A673 (cell line): ENCODE data around the gene TTYH3.

Source experiments
- EZH2 ChIP-seq: fragments of 200-600 bp; sonication (generic); IDR thresholded peaks from 2 replicates; pipeline ENCODE4 v1.6.1; 2017; ENCODE audit warnings: borderline replicate concordance, low read depth, mild to moderate bottlenecking, mixed read lengths, antibody characterized with exemption, low read length; ENCODE audit not compliant: poor library complexity, severe bottlenecking
- TF ChIP-seq, protein P1 (sequence below): fragments of 300-800, 200-600 bp; sonication (generic); conservative IDR thresholded peaks from 2 replicates; pipeline ENCODE4 v1.5.1; 2017; ENCODE audit warnings: low read depth, mild to moderate bottlenecking, antibody characterized with exemption, low read length, moderate library complexity, mixed read lengths

DNA sequence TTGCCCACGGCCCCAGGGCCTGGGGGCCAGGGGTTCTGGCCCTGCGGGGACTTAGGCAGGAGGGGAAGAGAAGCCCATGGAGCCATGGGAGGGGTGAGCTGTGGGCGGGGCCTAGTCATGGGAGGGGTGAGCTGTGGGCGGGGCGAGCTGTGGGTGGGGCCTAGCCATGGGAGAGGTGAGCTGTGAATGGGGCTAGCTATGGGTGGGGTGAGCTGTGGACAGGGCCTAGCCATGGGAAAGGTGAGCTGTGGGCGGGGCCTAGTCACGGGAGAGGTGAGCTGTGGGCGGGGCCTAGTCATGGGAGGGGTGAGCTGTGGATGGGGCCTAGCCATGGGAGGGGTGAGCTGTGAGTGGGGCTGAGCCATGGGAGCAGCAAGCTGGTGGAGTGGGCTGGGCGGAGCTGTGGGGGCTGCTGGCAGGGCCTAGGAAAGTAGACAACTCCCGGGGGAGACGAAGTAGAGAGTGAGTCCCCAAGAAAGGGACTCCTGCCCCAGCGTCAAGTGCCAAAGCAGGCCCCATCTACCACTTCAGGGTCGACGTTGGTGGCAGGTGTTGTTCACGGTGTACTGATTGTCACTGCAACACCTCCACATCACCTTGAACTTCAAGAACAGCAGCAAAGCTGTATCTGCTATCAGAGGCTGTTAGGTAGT lies 19.2 kb upstream of the TTYH3 start:
- TF ChIP-seq EZH2: no peak
- TF ChIP-seq, protein P1, sequence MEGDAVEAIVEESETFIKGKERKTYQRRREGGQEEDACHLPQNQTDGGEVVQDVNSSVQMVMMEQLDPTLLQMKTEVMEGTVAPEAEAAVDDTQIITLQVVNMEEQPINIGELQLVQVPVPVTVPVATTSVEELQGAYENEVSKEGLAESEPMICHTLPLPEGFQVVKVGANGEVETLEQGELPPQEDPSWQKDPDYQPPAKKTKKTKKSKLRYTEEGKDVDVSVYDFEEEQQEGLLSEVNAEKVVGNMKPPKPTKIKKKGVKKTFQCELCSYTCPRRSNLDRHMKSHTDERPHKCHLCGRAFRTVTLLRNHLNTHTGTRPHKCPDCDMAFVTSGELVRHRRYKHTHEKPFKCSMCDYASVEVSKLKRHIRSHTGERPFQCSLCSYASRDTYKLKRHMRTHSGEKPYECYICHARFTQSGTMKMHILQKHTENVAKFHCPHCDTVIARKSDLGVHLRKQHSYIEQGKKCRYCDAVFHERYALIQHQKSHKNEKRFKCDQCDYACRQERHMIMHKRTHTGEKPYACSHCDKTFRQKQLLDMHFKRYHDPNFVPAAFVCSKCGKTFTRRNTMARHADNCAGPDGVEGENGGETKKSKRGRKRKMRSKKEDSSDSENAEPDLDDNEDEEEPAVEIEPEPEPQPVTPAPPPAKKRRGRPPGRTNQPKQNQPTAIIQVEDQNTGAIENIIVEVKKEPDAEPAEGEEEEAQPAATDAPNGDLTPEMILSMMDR: no peak
